ENCODE measurements around the gene TSPAN14. TPM values are rescaled to one million over a fixed set of nuclear protein-coding genes. Genes with fewer than 3 reads are reported as not detected.
A peak's percentile ranks its signal among the peaks of the same experiment; 100 is the strongest.

The TSPAN14 gene
- total and polyA plus RNA-seq, 2 experiments from 2014 or later, result 65.9 to 104 TPM

DNA sequence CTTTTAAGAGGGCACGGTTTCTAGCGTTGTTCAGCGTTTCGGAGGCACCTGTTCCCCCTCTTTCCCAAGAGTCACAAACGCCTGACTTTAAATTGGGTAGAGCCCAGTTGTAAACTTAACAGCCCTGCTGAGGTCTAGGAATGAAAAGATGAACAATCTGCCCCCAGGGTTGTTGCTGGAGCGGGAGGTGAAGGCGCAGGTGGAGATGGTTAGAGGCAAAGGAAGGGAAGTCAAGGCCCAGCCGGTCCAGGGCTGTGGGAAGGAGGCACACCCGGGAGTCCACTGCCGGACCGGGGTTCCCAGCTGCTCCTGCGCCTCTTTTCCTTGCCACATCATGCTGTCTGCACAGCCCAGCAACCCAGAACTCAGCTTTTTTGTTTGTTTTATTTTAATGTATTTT, 45.0 kb upstream of the TSPAN14 start:
- WGBS (ENCODE audit: low lambda C conversion rate, missing lambda C conversion rate), result 17% methylated on average over 12 of the region's 12 CpGs
- Histone ChIP-seq H3K4me2 (peak overlapping the region; percentile 86), H4K20me1 (ENCODE audit: insufficient read depth, poor library complexity, severe bottlenecking) (no peaks in the 10 kb centered on the region), H3K27ac (peak overlapping the region; percentile 94), H3K36me3 (replicated peaks; ENCODE audit: insufficient read depth, low read depth) (no peaks in the 10 kb centered on the region), H3K4me3 (peak overlapping the region; percentile 95), H2AFZ (peak overlapping the region; percentile 94), H3K9me2 (replicated peaks; ENCODE audit: insufficient read depth) (no peaks in the 10 kb centered on the region), H3K9me3 (ENCODE audit: low read depth) (no peaks in the 10 kb centered on the region), H3K27me3 (no peaks in the 10 kb centered on the region), H3K79me2 (peaks cover 49% of the 10 kb centered on the region), H3K4me1 (ENCODE audit: insufficient read depth) (peaks cover 49% of the 10 kb centered on the region)
- peak; percentile 21 for DNase-seq (ENCODE audit: low spot score)
- TF ChIP-seq CTCF (IDR thresholded peaks at IDR 0.05; ENCODE audit: poor library complexity) (no peak), EZH2phosphoT487 (IDR thresholded peaks at IDR 0.05; ENCODE audit: low read depth, severe bottlenecking, unreplicated experiment) (no peak), EZH2 (IDR thresholded peaks at IDR 0.05; ENCODE audit: borderline replicate concordance) (no peak)

GRCh38 chr10:80410122-80410521, 44.0 kb upstream of the TSPAN14 start:
- no peaks in the 10 kb centered on the region for H3K36me3 ChIP-seq (replicated peaks; ENCODE audit: insufficient read depth, low read depth)
- no peaks in the 10 kb centered on the region for H3K9me3 ChIP-seq (ENCODE audit: low read depth)
- H3K79me2 ChIP-seq, result peaks cover 54% of the 10 kb centered on the region
- H2AFZ ChIP-seq, result no peak overlapping the region
- peak overlapping the region; percentile 86 for H3K4me2 ChIP-seq
- no peaks in the 10 kb centered on the region for H3K27me3 ChIP-seq
- H4K20me1 ChIP-seq (ENCODE audit: insufficient read depth, poor library complexity, severe bottlenecking), result no peaks in the 10 kb centered on the region
- H3K27ac ChIP-seq, result peak overlapping the region; percentile 94
- no peaks in the 10 kb centered on the region for H3K9me2 ChIP-seq (replicated peaks; ENCODE audit: insufficient read depth)
- no peak overlapping the region for H3K4me3 ChIP-seq
- H3K4me1 ChIP-seq (ENCODE audit: insufficient read depth), result peaks cover 59% of the 10 kb centered on the region
- WGBS (ENCODE audit: low lambda C conversion rate, missing lambda C conversion rate), result 54% methylated on average over 2 of the region's 2 CpGs
- TF ChIP-seq EZH2phosphoT487 (IDR thresholded peaks at IDR 0.05; ENCODE audit: low read depth, severe bottlenecking, unreplicated experiment) (no peak), EZH2 (IDR thresholded peaks at IDR 0.05; ENCODE audit: borderline replicate concordance) (no peak), CTCF (IDR thresholded peaks at IDR 0.05; ENCODE audit: poor library complexity) (no peak)
- DNase-seq (ENCODE audit: low spot score), result no peak

DNA sequence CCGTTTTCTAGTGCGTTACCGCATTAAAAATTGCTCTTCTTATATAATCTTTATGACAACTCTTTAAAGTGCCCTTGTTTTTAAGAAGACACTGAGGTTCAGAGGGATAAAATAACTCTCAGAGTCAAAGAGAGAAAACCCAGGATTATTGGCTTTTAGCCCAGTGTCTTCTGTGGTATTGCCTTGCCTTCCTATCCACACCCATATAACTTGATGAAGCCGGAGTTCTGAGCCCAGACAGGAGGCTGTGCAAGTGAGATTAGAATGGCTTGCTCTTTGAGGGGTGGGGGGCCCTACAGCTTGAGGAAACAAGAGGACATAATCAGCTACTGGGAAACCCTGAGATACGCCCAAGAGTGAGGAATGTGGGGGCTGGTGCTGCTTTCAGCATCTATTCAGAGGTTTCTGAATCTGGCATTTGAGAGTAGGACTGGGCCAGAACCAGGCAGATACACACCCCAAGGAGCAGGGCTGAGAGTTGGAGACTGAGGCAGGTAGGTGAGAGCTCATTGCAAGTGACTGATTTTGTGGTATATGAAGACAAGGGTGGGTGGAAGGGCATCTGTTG, 43.4 kb upstream of the TSPAN14 start:
- Histone ChIP-seq H3K4me2 (peak overlapping the region; percentile 86), H3K27ac (peak overlapping the region; percentile 94)

More for the DNA sequence above, 43.4 kb upstream of the TSPAN14 start:
- peak; percentile 4 for DNase-seq (ENCODE audit: low spot score)
- Histone ChIP-seq H3K79me2 (peaks cover 59% of the 10 kb centered on the region), H3K4me1 (ENCODE audit: insufficient read depth) (peaks cover 64% of the 10 kb centered on the region), H3K4me3 (no peak overlapping the region), H3K27me3 (no peaks in the 10 kb centered on the region), H4K20me1 (ENCODE audit: insufficient read depth, poor library complexity, severe bottlenecking) (no peaks in the 10 kb centered on the region), H3K36me3 (replicated peaks; ENCODE audit: insufficient read depth, low read depth) (no peaks in the 10 kb centered on the region), H3K9me2 (replicated peaks; ENCODE audit: insufficient read depth) (no peaks in the 10 kb centered on the region), H2AFZ (no peak overlapping the region), H3K9me3 (ENCODE audit: low read depth) (no peaks in the 10 kb centered on the region)
- WGBS (ENCODE audit: low lambda C conversion rate, missing lambda C conversion rate), result 57% methylated on average over 5 of the region's 5 CpGs
- TF ChIP-seq EZH2phosphoT487 (IDR thresholded peaks at IDR 0.05; ENCODE audit: low read depth, severe bottlenecking, unreplicated experiment), result no peak
- no peak for TF ChIP-seq EZH2 (IDR thresholded peaks at IDR 0.05; ENCODE audit: borderline replicate concordance)
- TF ChIP-seq CTCF (IDR thresholded peaks at IDR 0.05; ENCODE audit: poor library complexity), result no peak

Data from hepatocyte (in vitro differentiated cells).